Measurements from ENCODE around the gene BORCS5. TPM values are rescaled to one million over a fixed set of nuclear protein-coding genes. Genes with fewer than 3 reads are reported as not detected.

Gene BORCS5
- total and polyA plus RNA-seq, 2 donors (not counting 1 experiment from before 2014, with no cell fraction given), result 11.9 to 46.2 TPM

DNA sequence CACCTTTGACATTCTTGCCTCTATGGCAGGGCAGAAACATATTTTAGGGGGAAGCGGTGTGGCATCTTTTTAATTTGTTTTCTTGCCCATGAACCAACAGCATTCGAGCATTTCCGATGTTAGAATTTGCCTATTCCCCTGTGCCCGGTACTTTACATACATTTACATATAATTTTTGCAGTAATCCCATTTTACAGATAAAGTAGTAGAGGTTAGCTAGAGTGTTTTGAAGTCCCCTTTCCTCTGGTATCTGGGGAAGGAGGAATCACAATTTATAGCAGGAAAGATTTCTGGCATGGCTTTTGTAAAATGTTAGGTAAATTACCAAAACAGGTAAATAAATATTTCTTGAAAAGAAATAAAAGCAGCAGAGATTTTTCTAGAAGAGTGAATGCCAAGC, 1.6 kb downstream of the BORCS5 start:
- TF ChIP-seq EZH2 (IDR thresholded peaks at IDR 0.05; ENCODE audit: borderline replicate concordance, insufficient read depth, low read depth, low read length, poor library complexity, severe bottlenecking) (no peak), CTCF (IDR thresholded peaks at IDR 0.05) (no peak)
- Histone ChIP-seq H3K27me3 (replicated peaks in 1 of 4; ENCODE audit: control extremely low read depth in 1 of 4, control insufficient read depth in 3 of 4, insufficient read depth in 4 of 4, low read length in 3 of 4) (no peaks in the 10 kb centered on the region), H3K27ac (ENCODE audit: low read length in 2 of 2) (peak overlapping the region; percentile 91 to 95), H3K79me2 (ENCODE audit: control insufficient read depth, insufficient read depth, low read length) (peaks cover 48% of the 10 kb centered on the region), H3K36me3 (replicated peaks in 1 of 2; ENCODE audit: control extremely low read depth in 1 of 2, control insufficient read depth in 1 of 2, extremely low read depth in 1 of 2, insufficient read depth in 2 of 2, low read length in 1 of 2) (peaks cover 0 to 4% of the 10 kb centered on the region in 2 experiments), H3K9me3 (ENCODE audit: control extremely low read depth in 1 of 3, control insufficient read depth in 2 of 3, insufficient read depth in 1 of 3, low read length in 2 of 3) (no peaks in the 10 kb centered on the region), H3K4me2 (replicated peaks; ENCODE audit: low read depth, low read length, poor library complexity, severe bottlenecking) (peak overlapping the region; percentile 80), H3K9ac (ENCODE audit: low read length) (peak overlapping the region; percentile 83), H4K20me1 (ENCODE audit: control insufficient read depth, insufficient read depth, low read length, poor library complexity, severe bottlenecking) (no peaks in the 10 kb centered on the region), H3K4me1 (ENCODE audit: control insufficient read depth in 2 of 2, insufficient read depth in 2 of 2, low read length in 2 of 2) (peaks cover 21 to 25% of the 10 kb centered on the region in 2 donors), H3K4me3 (ENCODE audit: control extremely low read depth in 1 of 5, extremely low read depth in 1 of 5, insufficient read depth in 1 of 5, low read depth in 2 of 5, low read length in 4 of 5) (peak overlapping the region in 3 of 5 experiments; percentile 74 to 93 (median 81)), H2AFZ (ENCODE audit: insufficient read depth, low read depth, low read length, poor library complexity, severe bottlenecking) (no peak overlapping the region)
- ChIA-PET CTCF (interaction anchor here (0.9 to 5.4 kb wide), 12 partner anchors 9 to 431 kb away, joined by 3 to 47 read pairs (median 6); partner anchors contain the start of gene CREBL2), POLR2A (interaction anchor here (1.1 to 3.3 kb wide), 4 partner anchors 8 to 366 kb away, joined by 3 to 54 read pairs (median 32); partner anchors contain the start of genes CDKN1B and GPR19)
- intact Hi-C loops (cut with micrococcal nuclease), result loop anchor here (5.0 to 10.0 kb wide), 5 partner anchors 289 to 706 kb away; partner anchors contain the start of gene HEBP1
- ATAC-seq (ENCODE audit: low read depth), result no peak
- WGBS (ENCODE audit: insufficient coverage), result no CpG with 5 or more reads among the region's 4 CpGs
- Mint-ChIP-seq H3K27me3 (no peaks in the 10 kb centered on the region), H3K4me1 (peaks cover 31% of the 10 kb centered on the region), H3K27ac (peak overlapping the region; percentile 94), H3K9me3 (ENCODE audit: insufficient read depth) (no peaks in the 10 kb centered on the region), H3K4me3 (peak overlapping the region; percentile 92)
- no peak for DNase-seq

DNA sequence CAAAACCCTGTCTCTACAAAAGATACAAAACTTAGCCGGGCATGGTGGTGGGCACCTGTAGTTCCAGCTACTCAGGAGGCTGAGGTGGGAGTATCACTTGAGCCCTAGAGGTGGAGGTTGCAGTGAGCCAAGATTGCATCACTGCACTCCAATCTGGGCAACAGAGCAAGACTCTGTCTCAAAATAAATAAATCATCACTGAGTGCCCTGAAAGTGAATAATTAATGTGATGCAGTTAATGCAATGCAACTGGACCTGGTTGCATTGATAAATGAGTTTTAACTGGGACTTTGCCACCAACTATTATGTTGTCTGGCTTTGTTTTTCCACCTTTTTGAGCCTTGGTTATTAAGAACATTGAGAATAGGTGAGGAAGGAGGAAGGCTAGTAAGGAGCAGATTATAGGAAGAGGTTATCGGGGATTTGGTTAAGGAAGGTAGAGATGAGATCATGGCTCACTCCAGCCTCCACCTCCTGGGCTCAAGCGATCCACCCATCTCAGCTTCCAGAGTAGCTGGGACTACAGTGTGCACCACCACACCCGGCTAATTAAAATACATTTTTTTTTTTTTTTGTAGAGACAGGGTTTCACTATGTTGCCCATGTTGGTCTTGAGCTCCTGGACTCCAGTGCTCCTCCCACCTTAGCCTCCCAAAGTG, 8.0 kb downstream of the BORCS5 start:
- Histone ChIP-seq H3K27ac (ENCODE audit: low read length in 2 of 2) (no peak overlapping the region), H4K20me1 (ENCODE audit: control insufficient read depth, insufficient read depth, low read length, poor library complexity, severe bottlenecking) (no peaks in the 10 kb centered on the region), H3K9me3 (ENCODE audit: control extremely low read depth in 1 of 3, control insufficient read depth in 2 of 3, insufficient read depth in 1 of 3, low read length in 2 of 3) (no peaks in the 10 kb centered on the region), H3K4me3 (ENCODE audit: control extremely low read depth in 1 of 5, extremely low read depth in 1 of 5, insufficient read depth in 1 of 5, low read depth in 2 of 5, low read length in 4 of 5) (no peak overlapping the region), H3K4me1 (ENCODE audit: control insufficient read depth in 2 of 2, insufficient read depth in 2 of 2, low read length in 2 of 2) (no peaks in the 10 kb centered on the region), H3K79me2 (ENCODE audit: control insufficient read depth, insufficient read depth, low read length) (peaks cover 32% of the 10 kb centered on the region), H3K36me3 (replicated peaks in 1 of 2; ENCODE audit: control extremely low read depth in 1 of 2, control insufficient read depth in 1 of 2, extremely low read depth in 1 of 2, insufficient read depth in 2 of 2, low read length in 1 of 2) (peaks cover 4 to 10% of the 10 kb centered on the region in 2 experiments), H2AFZ (ENCODE audit: insufficient read depth, low read depth, low read length, poor library complexity, severe bottlenecking) (no peak overlapping the region), H3K9ac (ENCODE audit: low read length) (no peak overlapping the region), H3K27me3 (replicated peaks in 1 of 4; ENCODE audit: control extremely low read depth in 1 of 4, control insufficient read depth in 3 of 4, insufficient read depth in 4 of 4, low read length in 3 of 4) (no peaks in the 10 kb centered on the region), H3K4me2 (replicated peaks; ENCODE audit: low read depth, low read length, poor library complexity, severe bottlenecking) (no peak overlapping the region)
- DNase-seq, result no peak
- no peak for ATAC-seq (ENCODE audit: low read depth)
- peaks cover 12% of the 10 kb centered on the region for H3K4me1 Mint-ChIP-seq
- H3K4me3 Mint-ChIP-seq, result no peak overlapping the region
- TF ChIP-seq CTCF (IDR thresholded peaks at IDR 0.05), result no peak
- TF ChIP-seq EZH2 (IDR thresholded peaks at IDR 0.05; ENCODE audit: borderline replicate concordance, insufficient read depth, low read depth, low read length, poor library complexity, severe bottlenecking), result no peak
- ChIA-PET CTCF (interaction anchor here (1.1 kb wide), 1 partner anchor 12 kb away, joined by 5 read pairs; no protein-coding TSS in a partner anchor), POLR2A (interaction anchor here (0.6 kb wide), 1 partner anchor 360 kb away, joined by 4 read pairs; no protein-coding TSS in a partner anchor)
- no peaks in the 10 kb centered on the region for H3K9me3 Mint-ChIP-seq (ENCODE audit: insufficient read depth)
- intact Hi-C loops (cut with micrococcal nuclease), result no loop called here
- no peaks in the 10 kb centered on the region for H3K27me3 Mint-ChIP-seq
- WGBS (ENCODE audit: insufficient coverage), result no CpG with 5 or more reads among the region's 4 CpGs
- no peak overlapping the region for H3K27ac Mint-ChIP-seq
